HG02678 (cell line): ENCODE results near the gene UBTD2.
"Not testable (repeated sequence)": the region's sequence is repeated elsewhere in the genome, so short reads cannot be mapped to it uniquely, and the experiment has no call there.

Experiments used
- ATAC-seq: cut with Tn5 transposase; IDR thresholded peaks from one replicate; pipeline ENCODE4 v1.9.1; 2021; ENCODE audit warnings: mild to moderate bottlenecking, moderate library complexity; ENCODE audit not compliant: unreplicated experiment

Gene UBTD2

GRCh38 chr5:172283020-172283861 is at the start of gene UBTD2:
UBTD2 (minus strand) TSS chr5:172283764; CDS start chr5:172283665, 99 bp downstream.
- ATAC-seq, result peak; percentile 87

GRCh38 chr5:172326901-172327300 is 43.3 kb upstream of the UBTD2 start:
- not testable (repeated sequence) for ATAC-seq

DNA sequence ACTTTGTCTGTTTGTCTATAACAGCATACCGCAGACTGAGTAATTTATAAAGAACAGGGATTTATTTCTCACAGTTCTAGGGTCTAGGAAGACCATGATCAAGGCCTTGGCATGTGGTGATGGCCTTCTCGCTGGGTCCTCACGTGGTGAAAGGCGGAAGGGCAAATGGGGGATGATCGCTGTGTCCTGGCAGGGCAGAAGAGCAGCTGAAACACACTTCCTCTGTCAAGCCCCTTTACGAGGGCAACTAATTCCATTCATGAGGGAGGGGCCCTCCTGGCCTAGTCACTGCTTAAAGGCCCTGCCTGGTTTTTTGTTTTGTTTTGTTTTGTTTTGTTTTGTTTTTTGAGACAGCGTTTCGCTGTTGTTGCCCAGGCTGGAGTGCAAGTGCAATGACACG is 41.9 kb upstream of the UBTD2 start:
- ATAC-seq, result no peak

GRCh38 chr5:172322028-172322965 is 38.7 kb upstream of the UBTD2 start:
- peak; percentile 64 for ATAC-seq

DNA sequence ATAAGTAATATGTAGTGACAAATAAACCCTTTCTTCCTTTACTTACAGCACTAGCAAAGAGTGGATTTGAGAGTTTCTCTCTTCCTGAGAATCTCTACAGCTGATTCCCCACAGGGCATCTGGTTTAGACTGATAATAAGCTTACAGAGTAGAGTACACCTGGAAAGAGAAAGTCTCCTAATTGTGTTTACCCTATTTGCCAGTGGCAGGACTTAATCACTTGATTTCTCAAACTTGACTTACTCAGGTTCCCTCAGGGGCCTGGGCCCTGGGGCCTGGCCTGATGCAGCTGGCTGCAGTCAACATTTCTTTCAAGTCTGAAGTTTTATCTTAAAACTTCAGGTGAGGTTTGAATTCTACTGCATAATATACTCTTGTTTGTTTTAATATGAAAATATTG is 38.0 kb upstream of the UBTD2 start:
- no peak for ATAC-seq

- ATAC-seq, result no peak
Measured at GRCh38 chr5:172319708-172320441, 36.3 kb upstream of the UBTD2 start.

DNA sequence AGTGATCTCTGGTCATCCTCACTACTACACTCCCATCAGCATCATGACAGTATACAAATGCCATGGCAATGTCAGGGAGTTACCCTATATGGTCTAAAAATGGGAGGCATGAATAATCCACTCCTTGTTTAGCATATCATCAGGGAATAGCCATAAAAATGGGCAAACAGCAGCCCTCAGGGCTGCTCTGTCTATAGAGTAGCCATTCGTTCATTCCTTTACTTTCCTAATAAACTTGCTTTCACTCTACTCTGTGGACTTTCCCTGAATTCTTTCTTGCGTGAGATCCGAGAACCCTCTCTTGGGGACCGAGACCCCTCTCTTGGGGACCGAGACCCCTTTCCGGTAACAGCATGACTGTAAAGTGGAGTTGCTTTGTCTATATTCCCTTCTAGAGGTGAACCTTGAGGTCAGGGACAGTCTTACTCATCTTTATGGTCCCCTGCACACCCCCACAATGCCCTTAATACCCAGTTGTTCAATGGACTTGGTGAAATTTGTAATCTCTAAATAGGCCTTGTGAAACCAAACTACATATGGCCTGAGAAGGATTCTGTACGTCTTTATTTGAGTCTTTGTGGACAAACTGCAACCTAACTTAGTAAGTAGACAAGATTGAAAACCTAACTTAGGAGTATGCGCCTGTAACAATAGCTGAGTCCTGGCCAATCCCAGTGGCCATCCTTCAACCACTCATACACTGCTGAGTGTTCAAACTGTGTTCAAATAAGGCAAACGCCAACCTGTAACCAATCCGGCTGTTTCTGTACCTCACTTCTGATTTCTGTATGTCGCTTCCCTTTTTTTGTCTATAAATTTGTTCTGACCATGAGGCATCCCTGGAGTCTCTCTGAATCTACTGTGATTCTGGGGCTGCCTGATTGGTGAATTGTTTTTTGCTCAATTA is 32.3 kb upstream of the UBTD2 start:
- peak; percentile 54 for ATAC-seq

DNA sequence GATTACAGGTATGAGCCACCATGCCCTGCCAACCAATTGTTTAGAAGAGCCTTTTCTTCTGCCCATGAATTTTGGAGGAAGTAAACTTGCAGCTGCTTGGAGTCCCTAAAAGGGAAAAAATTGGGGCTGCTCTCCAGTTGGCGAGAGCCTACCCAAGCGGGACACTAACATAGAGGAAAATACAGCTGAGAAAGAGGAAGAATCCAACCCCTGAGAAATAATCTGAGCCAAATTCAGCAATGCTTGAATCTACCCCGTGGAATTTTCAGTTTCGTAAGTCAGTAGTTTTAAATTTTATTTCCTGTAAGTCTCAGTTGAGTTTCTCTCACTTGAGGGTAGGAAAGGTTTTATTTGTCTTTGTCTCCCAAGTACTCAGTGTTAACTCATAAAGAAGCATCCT is 30.4 kb upstream of the UBTD2 start:
- ATAC-seq, result no peak

DNA sequence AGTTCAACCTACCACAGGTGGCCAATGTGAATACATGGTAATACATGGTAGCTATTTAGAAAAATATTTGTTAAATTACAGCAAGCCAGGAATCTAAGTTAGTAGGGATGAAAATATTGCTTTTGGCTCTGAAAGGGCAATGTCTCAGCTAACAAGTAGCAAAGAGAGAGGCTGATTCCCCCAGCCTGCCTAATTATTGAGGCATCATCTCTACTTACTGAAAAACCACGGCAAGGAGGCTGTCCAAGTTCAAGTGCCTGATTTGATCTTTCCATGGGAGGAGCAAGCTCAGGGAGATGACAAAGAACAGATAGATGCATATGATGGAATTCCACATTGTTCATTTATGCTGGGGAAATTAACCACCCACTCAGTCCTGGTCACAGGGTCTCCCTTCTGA is 28.7 kb upstream of the UBTD2 start:
- ATAC-seq, result no peak

DNA sequence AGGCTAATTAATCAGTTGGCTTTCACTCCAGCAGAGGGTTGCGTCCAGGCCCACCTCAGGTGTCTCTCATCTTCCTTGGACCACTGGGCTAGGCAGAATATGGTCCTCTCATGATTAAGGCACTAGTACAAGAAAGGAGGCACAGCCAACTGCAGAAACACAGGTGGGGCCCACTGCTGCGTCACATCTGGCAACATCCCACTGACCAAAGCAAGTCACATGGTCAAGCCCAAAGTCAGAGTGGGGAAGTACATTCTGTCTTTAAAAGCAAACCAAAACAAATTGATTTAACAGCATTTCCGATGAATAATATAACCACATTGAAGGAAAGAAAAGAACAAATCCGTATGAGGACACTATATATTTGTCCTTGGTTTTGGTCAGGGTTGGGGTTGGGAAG is 28.0 kb upstream of the UBTD2 start:
- no peak for ATAC-seq

GRCh38 chr5:172311026-172311425 is 27.5 kb upstream of the UBTD2 start:
- no peak for ATAC-seq

DNA sequence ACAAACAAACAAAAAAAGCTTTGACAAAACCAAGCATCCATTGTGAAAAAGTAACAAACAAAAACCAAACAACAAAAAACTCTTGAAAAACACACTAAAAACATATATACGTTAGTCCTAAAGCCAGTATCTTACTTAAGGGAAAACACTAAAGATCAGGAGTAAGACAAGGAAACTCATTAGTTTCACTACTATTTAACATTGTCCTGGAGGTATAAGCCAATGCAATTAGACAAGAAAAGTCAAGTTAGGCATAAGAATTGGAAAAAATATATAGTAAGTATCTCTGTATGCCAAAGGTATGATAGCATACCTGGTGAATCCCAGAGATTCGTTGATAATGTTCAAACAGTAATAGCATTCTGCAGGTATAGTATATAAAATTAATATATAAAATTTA is 21.8 kb upstream of the UBTD2 start:
- no peak for ATAC-seq

GRCh38 chr5:172303572-172304335 is 20.2 kb upstream of the UBTD2 start:
- ATAC-seq, result no peak

- no peak for ATAC-seq
Measured at GRCh38 chr5:172303162-172303561, 19.6 kb upstream of the UBTD2 start.

GRCh38 chr5:172302047-172302710 is 18.6 kb upstream of the UBTD2 start:
- no peak for ATAC-seq

DNA sequence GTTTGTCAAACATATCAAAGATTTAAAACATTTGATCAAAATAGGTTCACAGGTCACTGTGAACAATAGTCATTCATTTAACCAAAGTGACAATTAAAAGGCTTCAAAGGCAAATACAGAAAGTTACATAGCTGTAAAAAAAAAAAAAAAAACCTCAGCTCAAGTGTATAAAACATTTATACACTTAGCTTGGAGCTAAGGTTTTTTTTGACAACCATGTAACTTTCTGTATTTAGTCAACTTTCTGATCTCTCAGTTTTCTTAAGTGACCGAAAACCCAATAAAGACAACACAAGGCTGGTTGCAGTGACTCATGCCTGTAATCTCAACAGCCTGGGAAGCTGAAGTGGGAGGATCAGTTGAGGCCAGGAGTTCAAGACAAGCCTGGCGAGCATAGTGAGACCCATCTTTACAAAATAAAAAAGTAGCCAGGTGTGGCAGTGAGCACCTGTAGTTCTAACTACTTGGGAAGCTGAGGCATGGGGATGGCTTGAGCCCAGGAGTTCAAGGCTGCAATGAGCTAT is 16.4 kb upstream of the UBTD2 start:
- ATAC-seq, result no peak

DNA sequence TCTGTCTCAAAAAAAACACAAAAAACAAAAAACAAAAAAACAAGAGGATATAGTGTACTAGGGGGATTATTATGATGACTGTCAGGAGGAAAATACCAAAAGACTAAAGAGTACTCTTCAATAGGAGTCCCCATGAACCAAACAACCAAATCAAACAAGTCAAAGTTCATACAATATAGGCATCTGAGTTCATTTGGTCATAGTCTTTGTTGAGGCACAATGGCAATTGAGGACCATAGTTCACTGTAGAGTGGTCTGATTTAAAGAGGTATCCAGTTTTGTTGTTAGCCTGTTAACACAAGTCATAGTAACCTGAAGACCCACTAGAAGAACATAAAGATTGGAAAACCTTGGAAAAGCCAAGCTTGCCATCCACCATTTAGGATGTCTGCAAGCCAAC is 11.3 kb upstream of the UBTD2 start:
- ATAC-seq, result no peak

DNA sequence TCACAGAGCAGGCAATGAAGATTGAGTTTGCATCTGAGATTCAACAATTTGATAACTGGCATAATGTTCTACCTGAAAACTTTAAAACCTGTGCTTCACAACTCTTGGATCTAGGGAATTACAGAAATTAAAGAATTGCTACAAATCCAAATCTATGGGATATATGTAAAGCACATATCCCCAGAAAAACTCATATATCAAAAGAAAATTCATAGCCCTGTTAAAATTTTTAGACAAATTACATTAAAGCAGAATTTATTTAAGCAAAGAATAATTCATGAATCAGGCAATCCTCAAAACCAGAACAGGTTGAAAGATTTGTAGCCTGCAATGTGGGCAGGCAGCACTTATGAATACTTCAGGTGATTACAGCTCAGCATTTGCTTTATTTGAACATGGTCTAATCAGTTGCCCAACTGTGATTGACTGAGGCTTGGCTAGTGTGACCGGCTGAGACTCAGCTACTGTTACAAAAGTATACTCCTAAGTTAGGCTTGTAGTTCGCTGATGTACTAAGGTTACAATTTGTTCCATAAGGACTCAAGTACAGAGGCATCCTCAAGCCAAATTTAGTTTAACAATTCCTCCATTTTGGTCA is 10.3 kb upstream of the UBTD2 start:
- no peak for ATAC-seq
